Fibroblast of skin of right quadriceps (primary cell): ENCODE results near the gene CTRB2.
"Not testable (repeated sequence)": the region's sequence is repeated elsewhere in the genome, so short reads cannot be mapped to it uniquely, and the experiment has no call there.

Source experiments
- DNase-seq: peaks from one replicate; pipeline ENCODE4 v3.0.0-alpha.2; 2013

CTRB2 gene

DNA sequence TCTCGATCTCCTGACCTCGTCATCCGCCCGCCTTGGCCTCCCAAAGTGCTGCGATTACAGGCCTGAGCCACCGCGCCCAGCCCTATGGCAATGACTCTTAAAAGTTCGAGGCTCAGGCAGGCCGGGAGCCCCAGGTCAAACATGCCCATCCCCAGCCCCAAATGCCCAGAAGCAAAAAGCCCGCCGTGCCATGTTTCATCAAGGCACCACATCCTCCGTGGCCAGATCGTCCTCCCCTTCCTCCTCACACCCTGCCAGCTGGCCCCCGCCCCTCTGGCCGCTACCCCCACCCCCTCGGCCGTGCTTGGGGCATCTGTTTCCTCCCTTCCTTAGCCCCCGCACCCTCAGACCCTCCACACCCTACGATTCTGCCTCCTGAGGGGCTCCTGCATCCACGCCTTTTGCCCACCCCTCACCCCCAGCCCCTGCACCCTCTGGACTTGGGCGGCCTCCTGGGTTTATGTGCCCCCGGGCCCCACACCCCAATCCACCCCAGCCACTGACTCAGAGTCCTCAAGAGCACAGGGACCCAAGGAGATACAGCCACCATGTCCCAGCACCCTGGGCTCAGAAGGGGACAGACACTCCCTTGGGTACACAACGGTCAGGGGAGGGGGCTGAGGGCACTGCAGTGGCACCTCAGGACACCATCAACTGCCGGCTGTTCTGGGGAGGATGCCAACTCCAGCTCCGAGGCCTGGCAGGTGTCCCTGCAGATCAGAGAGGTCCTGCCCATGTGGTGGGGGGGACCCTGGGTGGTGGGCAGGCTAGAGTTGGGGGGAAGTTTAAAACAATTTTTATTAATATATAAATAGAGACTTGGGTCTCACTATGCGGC is 18.9 kb upstream of the CTRB2 start:
- DNase-seq: no peak

DNA sequence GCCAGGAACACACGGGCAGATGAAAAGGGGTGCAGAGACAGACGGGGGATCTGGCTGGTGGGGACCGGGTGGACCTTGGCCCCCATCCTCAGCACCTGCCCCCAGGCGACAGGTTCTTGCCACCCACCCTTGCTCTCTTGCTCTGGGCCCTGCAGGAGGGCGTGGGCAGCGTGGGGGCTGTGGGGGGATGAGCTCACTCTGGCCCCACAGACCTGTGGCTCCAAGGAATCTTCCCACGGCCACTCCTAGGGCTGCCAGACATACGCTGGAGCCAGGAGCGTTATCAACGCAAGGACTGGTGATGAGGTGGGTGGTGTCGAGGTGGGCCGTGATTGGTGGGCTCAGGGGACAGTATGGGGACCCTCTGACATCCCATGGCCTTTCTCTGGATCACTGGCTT is 18.1 kb upstream of the CTRB2 start:
- no peak for DNase-seq

DNA sequence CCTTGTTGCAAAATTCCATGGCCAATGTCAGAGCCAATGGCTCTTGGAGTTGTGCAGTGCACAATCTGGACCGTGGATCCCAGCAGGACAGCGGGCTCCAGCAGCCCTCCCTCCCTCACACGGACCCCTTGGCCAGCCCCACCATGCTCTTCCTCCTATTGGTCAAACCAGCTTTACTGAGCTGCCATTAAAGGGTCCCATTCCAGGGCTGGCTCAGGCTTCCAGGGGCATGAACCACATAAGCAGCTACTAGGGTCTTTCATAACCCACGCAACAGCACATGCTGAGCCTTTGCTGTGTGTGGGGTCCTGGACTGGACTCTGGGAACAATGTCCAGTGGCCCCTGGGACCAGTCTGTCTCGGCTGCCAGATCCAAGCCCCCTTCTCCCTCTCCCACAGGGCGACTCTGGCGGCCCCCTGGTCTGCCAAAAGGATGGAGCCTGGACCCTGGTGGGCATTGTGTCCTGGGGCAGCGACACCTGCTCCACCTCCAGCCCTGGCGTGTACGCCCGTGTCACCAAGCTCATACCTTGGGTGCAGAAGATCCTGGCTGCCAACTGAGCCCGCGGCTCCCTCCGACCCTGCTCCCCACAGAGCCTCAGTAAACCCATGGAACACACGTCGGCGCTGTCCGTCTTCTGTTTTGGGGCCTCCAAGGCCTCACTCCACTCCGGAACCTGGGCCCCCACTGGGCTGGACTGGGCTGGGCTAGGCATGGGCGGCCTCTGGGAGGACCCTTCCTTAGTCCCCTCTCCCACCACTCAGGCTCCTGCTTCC is 17.5 kb upstream of the CTRB2 start:
- DNase-seq: no peak

DNA sequence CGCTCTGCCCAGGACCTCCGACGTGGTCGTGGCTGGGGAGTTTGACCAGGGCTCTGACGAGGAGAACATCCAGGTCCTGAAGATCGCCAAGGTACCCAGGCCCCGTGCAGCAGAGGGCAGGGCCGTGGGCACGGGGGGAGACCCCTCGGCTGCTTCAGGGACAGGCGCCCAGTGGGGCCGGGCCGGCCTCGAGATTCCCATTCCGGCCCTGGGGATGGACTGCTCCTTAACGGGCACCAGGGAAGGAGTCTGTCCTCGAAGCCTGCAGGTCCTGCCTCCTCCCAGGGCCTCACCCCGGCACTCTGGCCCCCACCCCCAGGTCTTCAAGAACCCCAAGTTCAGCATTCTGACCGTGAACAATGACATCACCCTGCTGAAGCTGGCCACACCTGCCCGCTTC is 16.2 kb upstream of the CTRB2 start:
- not testable (repeated sequence) for DNase-seq

DNA sequence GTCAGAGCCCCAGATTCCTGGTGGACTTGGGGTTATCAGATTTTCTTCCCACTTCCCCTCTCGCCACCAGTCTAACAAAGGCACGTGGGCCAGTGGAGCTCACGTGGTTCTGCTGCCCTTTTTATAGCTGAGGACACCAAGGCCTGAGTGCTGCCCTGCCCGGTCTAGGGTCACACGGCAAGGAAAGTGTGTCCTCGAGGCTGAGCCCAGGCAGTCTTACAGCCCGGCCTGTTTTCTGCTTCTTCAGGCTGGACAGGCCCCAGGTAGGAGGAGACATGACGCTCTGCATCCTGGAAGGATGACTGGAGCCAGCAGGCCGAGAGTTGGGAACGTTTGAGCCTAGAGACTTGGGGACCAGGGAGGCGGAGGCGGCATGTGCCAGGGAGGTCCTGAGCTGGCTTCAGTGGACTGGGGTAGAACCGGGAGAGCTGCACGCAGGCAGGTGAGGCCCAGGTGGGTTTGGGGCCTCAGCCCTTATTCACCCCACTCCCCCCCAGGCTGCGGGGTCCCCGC is 15.4 kb upstream of the CTRB2 start:
- DNase-seq: no peak

DNA sequence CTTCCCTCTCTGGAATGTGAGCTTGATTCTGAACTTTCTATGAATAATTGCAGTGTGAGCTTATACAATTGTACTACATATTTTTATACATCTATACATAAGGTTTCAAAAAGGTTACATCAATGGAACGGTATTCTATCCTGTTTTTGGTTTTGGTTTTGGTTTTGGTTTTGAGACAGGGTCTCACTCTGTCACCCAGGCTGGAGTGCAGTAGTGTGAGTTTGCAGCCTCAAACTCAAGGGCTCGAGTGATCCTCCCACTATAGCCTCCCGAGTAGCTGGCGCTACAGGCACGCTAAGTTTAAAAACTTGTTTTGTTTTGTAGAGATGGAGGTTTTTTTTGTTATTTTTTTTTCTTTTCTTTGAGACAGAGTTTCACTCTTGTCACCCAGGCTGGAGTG is 12.9 kb upstream of the CTRB2 start:
- no peak for DNase-seq

DNA sequence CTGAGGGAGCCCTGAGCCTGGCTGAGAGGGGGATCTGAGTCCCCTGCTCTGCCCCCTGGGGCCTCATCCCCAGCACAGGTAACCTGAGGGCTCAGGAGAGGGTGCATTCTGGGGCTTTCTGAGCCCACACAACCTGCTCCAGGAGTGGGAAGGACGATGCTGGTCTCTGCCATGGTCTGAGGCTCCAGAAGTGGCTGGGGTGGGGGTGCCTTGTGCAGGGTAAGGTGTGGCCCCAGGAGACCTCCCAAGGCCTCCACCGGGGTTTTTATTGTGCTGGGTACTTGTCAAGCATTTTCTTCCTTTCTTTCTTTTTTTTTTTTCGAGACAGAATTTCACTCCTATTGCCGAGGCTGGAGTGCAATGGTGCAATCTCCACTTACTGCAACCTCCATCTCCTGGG is 12.1 kb upstream of the CTRB2 start:
- no peak for DNase-seq

DNA sequence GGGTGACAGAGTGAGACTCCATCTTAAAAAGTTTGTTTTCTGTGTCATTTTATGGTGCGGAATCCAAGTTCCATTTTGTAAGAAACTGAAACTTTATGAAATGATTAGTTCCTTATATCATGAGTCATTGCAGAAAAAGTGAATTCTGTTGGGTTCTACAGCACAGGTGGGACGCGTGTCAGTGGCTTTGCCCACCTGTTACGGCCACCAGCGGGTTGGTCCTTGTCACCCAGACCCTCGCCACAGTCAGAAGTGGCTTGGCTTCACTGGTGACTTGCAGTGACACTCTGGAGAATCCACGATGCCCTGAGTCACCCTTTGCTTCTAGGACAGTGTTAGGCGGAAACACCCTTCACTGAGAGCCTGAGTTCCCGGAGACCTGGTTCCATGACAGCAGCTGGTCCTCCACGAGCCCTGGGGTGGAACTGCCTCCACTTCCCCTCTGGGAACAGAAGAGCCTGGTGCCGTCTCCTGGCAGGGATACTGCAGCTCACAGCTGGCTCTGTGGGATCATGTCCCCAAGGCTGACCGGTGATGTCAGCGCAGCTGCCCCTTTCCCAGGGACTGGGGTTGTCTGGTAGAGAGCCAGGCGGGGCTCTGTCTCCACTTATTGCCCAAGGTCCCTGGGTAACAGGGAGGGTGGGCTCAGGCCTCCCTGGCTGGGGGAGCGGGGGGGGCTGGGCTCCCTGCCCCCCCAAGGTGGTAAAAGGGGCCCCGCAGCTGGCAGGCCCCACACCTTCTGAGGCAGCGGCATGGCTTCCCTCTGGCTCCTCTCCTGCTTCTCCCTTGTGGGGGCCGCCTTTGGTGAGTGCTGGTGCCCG is 11.5 kb upstream of the CTRB2 start, which contains the start of gene CTRB1:
Gene CTRB1 (plus strand): TSS at position 733 of the 821 bp plus-strand sequence. CDS start 20 bp downstream, at position 753.
- DNase-seq: no peak

DNA sequence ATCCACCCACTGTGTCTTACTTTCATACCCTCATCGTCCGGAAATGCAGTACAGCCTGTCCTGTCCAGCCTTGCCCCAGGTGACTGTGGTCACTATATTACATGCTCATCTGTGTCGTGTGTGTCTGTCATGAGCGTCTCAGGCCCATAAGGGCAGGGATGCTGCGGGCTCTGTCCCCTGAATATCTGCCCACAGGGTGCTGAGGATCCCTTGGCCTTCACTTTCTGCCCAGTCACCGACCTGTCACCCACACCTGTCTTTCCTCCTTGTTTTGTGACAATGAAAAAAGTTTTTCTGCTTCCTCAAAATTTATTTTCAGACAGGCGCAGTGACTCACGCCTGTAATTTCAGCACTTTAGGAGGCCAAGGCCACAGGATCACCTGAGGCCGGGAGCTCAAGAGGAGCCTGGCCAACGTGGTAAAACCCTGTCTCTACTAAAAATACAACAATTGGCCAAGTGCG is 10.5 kb upstream of the CTRB2 start:
- no peak for DNase-seq

DNA sequence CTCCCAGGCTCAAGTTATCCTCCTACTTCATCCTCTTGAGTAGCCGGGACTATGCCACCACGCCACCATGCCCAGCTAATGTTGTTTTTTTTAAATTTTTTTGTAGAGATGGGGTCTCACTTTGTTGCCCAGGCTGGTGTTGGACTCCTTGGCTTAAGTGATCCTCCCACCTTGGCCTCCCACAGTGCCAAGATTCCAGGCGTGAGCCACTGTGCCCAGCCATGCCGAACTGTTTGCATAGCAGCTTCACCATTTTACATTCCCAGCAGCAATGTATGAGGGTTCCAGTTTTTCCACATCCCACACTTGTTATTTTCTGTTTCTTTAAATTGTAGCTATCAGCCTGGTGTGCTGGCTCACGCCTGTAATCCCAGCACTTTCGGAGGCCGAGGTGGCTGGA is 9.6 kb upstream of the CTRB2 start:
- DNase-seq: no peak

DNA sequence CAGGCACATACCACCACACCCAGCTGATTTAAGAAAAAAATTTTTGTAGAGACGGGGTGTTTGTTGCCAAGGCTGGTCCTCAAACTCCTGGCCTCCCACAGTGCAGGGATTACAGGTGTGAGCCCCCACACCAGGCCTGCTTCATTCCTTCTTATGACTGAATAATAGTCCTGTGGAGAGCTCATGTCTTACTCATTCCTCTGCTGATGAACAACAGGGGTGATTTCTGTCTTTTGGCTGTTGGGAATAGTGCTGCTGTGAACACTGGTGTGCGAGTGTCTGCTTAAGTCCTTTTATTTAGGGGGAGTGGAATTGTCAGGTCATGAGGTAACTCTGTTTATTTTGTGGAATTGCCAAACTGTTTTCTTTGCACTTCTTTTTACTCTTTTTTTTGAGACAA is 9.2 kb upstream of the CTRB2 start:
- DNase-seq: no peak

DNA sequence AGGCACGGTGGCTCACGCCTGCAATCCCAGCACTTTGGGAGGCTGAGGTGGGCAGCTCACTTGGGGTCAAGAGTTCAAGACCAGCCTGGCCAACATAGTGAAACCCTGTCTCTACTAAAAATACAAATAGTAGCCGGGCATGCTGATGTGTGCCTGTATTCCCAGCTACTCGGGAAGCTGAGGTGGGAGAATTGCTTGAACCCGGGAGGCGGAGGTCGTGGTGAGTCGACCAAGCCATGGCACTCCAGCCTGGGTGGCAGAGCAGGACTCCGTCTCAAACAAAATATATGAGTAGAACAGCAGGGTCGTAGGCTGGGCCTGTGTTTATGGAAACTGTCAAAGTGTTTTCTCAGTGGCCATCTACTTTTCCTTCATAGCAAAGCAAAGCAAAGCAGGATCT is 4.3 kb upstream of the CTRB2 start:
- not testable (repeated sequence) for DNase-seq

DNA sequence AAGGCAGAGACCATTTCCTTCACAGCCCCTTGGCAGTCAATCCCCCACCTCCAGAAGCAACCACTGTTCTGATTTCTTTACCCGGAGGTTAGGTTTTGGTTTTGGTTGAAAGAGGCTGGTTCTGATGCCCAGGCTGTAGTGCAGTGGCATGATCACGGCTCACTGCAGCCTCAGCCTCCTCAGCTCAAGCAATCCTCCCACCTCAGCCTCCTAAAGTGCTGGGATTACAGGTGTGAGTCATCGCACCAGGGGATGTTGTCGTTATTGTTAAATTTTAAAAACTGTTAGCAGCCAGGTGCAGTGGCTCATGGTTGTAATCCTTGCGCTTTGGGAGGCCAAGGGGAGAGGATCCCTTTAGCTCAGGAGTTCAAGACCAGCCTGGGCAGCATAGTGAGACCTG is 3.0 kb upstream of the CTRB2 start:
- no peak for DNase-seq

DNA sequence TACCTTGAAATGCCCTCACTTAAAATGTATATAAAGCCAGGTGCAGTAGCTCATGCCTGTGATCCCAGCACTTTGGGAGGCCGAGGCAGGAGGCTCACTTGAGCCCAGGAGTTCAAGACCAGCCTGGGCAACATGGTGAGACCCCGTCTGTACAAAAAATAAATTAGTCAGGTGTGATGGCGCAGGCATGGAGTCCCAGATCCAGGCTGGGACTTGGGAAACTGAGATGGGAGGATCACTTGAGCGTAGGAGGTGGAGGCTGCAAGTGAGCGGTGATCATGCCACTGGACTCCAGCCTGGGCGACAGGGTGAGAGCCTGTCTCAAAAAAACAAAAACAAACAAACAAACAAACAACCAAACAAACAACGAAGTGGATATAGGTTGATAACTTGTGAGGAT is 2.6 kb upstream of the CTRB2 start:
- not testable (repeated sequence) for DNase-seq

DNA sequence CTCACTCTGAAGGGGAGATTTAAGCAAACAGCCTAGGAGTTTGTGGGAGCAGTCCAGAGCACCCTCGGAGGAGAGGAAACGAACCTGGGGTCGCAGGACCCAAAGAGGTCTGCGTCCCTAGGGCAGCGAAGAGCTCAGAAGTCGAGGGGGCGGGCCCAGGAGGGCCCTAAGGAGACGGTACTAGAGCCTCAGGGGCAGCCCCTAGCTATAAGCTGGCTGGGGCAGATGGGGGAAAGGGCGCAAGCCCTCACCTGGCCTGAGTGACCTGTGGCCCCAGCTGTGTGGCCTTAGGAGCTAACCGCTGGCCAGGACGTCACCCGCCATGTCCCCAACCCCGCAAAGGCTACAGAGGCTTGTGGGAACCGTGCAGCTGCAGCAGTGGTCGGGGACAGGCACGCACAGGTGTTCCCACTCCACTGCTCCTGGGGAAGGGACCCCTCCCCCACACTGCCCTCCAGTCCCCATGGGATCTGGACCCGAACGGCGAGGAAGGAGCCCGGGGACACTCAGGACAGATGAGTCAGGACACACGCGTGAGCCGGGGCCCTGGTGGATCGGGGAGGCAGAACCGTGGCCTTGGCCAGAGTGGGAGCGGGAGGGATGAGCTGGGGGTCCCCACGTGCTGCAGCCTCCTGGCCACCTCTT is 2.0 kb upstream of the CTRB2 start:
- DNase-seq: no peak

DNA sequence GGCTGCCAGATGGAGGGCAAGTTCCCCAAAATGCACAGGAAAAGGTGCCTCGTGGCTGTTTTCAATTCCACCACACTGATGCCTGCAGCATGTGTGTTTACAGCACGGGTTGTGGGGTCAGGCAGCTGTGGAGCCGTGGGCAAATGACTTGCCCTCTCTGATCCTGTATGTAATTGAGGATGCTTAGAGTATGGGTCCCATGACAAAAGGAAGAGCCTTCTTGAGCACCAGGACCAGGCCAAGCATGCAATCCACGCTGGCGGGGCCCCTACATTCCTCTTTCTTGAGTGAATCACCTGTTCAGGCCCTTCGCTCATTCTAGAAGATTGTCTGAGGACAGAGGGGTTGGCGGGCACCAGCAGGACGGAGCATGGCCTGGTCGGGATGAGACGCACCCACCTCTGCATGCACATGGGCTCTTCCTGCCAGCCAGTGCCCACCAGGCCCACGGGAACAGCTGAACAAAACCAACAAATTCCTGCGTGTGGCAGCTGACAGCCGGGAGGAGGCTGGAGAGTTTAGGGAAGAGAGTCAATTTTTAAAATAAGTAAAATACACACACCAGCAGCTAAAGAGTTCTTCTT is 1.4 kb upstream of the CTRB2 start:
- DNase-seq: no peak

DNA sequence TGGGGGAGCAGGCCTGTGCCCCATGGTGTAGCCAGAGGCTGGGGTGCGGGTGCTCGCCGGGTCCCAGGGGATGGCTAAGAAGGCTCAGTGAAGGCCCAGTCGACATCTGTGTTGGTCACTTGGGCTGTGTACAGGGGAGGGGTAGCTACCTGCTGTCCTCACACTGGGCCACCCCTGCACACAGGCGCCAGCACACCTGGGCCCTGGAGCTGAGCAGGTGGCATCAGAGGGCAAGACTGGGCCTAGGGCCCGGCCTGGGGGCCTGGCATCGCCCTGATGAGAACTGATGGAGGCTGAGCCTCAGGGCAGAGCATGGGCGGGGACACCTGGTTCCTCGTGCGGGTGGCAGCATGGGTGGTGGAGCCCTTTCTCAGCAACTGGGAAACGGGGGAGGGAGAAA is 870 bp upstream of the CTRB2 start:
- DNase-seq: no peak

DNA sequence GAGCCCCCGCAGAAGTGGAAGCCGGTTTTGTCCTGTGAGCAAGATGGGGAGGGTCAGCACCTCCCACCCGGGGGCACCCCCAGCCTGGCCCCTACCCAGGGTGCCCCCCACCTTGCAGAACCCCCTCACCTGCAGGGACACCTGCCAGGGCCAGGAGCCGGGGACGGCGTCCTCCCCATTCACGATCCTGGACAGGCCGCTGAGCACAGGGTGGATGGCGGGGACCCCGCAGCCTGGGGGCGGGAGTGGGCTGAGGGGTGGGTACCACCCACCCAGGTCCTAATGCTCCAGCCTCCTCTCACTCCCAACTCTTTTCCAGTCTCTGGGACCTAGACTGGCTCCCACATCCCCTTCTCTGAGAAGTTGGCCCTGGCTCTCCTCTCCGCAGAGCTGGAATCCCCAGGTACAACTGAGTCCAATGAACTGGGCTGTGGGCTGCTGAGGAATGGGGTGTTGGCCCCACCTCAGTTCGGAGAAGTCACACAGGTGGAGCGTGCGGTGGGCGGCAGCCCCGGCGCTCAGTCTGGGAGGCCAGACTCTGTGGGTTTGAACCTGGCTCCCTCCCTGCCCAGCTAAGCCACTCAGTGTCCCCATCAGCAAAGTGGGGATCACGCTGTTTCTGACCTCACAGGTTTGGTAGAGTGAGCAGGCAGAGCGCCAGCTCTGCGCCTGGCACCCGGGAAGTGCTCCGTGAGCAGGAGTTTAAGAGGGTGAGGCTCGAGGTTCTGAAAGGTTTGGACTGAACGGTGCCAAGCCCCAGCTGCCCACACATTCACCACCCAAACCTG is 806 bp downstream of the CTRB2 start:
- not testable (repeated sequence) for DNase-seq

DNA sequence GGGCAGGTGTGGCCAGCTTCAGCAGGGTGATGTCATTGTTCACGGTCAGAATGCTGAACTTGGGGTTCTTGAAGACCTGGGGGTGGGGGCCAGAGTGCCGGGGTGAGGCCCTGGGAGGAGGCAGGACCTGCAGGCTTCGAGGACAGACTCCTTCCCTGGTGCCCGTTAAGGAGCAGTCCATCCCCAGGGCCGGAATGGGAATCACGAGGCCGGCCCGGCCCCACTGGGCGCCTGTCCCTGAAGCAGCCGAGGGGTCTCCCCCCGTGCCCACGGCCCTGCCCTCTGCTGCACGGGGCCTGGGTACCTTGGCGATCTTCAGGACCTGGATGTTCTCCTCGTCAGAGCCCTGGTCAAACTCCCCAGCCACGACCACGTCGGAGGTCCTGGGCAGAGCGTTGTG is 1.5 kb downstream of the CTRB2 start:
- not testable (repeated sequence) for DNase-seq

DNA sequence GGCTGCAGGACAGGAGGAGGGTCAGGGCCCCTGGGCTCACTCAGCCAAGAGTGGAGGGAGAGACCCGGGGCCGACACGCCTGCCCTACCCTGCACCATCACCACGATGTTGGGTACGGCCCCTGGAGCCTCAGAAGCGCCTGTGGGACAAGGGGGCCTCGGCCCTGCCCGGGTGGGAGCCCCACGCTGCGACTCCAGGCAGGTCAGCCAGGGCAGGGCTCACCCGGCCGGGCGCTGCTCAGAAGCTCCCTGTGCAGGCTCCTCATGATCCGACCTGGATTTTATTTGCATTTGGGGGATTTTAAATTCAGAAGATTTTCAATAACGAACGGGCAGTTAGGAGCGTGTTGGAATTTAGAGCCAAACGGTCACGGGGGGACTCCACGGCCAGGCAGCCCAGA is 2.1 kb downstream of the CTRB2 start:
- DNase-seq: not testable (repeated sequence)

DNA sequence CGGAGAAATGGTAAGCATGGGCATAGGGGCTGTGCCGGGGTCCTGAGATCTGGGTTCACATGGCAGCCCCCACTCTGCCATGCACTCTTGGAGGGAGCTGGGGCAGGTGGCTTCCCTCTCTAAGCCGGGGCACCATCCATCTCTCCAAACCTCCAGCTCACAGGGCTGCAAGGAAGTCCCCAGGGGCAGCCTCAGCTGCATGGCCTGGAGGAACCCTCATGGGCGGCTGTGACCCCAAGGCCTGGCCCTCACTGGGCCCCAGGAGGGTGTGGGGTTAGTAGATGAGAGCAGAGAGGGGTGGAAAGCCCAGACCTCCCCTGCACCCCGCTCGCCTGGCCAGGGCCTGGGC is 2.6 kb downstream of the CTRB2 start:
- no peak for DNase-seq
